Endometrium (tissue), 2 donors: ENCODE measurements around the gene RPRD1B.
"Not testable (repeated sequence)": the region's sequence is repeated elsewhere in the genome, so short reads cannot be mapped to it uniquely, and the experiment has no call there.

Source experiments
- FAIRE-seq: peaks from 2 replicates; lab custom pipeline; 2012; peaks lifted over from hg19 to GRCh38; lab: Jason Lieb, UNC
- donor health status: control.
- donor health status: control.

The RPRD1B gene

GRCh38 chr20:38107386-38107785, 73.8 kb downstream of the RPRD1B start:
- FAIRE-seq: not testable (repeated sequence)

- FAIRE-seq: not testable (repeated sequence)
These were observed 74.4 kb downstream of the RPRD1B start for GRCh38 chr20:38107916-38108315.

- no peak for FAIRE-seq
These were observed 75.0 kb downstream of the RPRD1B start for GRCh38 chr20:38108438-38108985.

GRCh38 chr20:38108986-38109541, 75.5 kb downstream of the RPRD1B start:
- no peak for FAIRE-seq

GRCh38 chr20:38109591-38110524, 76.3 kb downstream of the RPRD1B start:
- peak; percentile 61 for FAIRE-seq

- no peak for FAIRE-seq
These were observed 77.1 kb downstream of the RPRD1B start for GRCh38 chr20:38110525-38111178.

GRCh38 chr20:38111366-38112232, 78.1 kb downstream of the RPRD1B start:
- FAIRE-seq: no peak

- no peak for FAIRE-seq
These were observed 78.8 kb downstream of the RPRD1B start for GRCh38 chr20:38112261-38112929.

- FAIRE-seq: no peak
These were observed 79.4 kb downstream of the RPRD1B start for GRCh38 chr20:38112930-38113294.

GRCh38 chr20:38113401-38114325, 80.1 kb downstream of the RPRD1B start:
- no peak for FAIRE-seq

GRCh38 chr20:38114353-38114791, 80.8 kb downstream of the RPRD1B start:
- no peak for FAIRE-seq

GRCh38 chr20:38115205-38115604, 81.7 kb downstream of the RPRD1B start:
- FAIRE-seq: no peak

- no peak for FAIRE-seq
These were observed 82.3 kb downstream of the RPRD1B start for GRCh38 chr20:38115896-38116295.

GRCh38 chr20:38116409-38117165, 83.0 kb downstream of the RPRD1B start:
- FAIRE-seq: no peak

GRCh38 chr20:38117205-38117604, 83.7 kb downstream of the RPRD1B start:
- FAIRE-seq: no peak

- no peak for FAIRE-seq
These were observed 84.1 kb downstream of the RPRD1B start for GRCh38 chr20:38117635-38118034.

- peak; percentile 57 for FAIRE-seq
These were observed 85.9 kb downstream of the RPRD1B start for GRCh38 chr20:38119446-38119845.

GRCh38 chr20:38120625-38120988, 87.1 kb downstream of the RPRD1B start:
- FAIRE-seq: no peak

GRCh38 chr20:38121741-38122140, 88.2 kb downstream of the RPRD1B start:
- FAIRE-seq: no peak
